Fibroblast of lung (primary cell): ENCODE measurements around the gene HAUS3. TPM values are rescaled to one million over a fixed set of nuclear protein-coding genes. Genes with fewer than 3 reads are reported as not detected.
A peak's percentile ranks its signal among the peaks of the same experiment; 100 is the strongest.

Experiments used
- DNase-seq, 2 donors: peaks; one replicate each; pipeline versions ENCODE4 v3.0.0 to v3.0.0-alpha.2; 2010; ENCODE audit warnings: low read depth in 2 of 2
- H2AFZ ChIP-seq: 2 replicates; pipeline ENCODE4 v1.5.1; 2012; ENCODE audit warnings: low read length, control low read depth, inconsistent platforms
- H3K27ac ChIP-seq: 2 replicates; pipeline ENCODE4 v1.5.1; 2011; ENCODE audit warnings: low read length, control low read depth; ENCODE audit not compliant: insufficient read depth
- H3K27me3 ChIP-seq: 2 replicates; pipeline ENCODE4 v1.5.1; 2011; ENCODE audit warnings: mild to moderate bottlenecking, low read length; ENCODE audit not compliant: control insufficient read depth, insufficient read depth
- H3K36me3 ChIP-seq: 2 replicates; pipeline ENCODE4 v1.5.1; 2011; ENCODE audit warnings: low read length; ENCODE audit not compliant: control insufficient read depth, insufficient read depth
- H3K4me1 ChIP-seq: 2 replicates; pipeline ENCODE4 v1.5.1; 2011; ENCODE audit warnings: low read length; ENCODE audit not compliant: control insufficient read depth, insufficient read depth; ENCODE audit errors: extremely low read depth
- H3K4me2 ChIP-seq: 2 replicates; pipeline ENCODE4 v1.5.1; 2011; ENCODE audit warnings: low read length, control low read depth; ENCODE audit not compliant: insufficient read depth; ENCODE audit errors: extremely low read depth
- H3K4me3 ChIP-seq, 4 experiments: fragments of 200-600 bp in 1 of 4; sonication (generic) in 1 of 4; replicated peaks in 1 of 4; 2 replicates each; pipeline ENCODE4 v1.5.1; 2011 to 2016; ENCODE audit warnings: low read length in 4 of 4, low read depth in 3 of 4, mild to moderate bottlenecking in 3 of 4, control low read depth in 2 of 4, inconsistent platforms in 1 of 4, mixed read lengths in 1 of 4; ENCODE audit not compliant: insufficient read depth in 1 of 4; ENCODE audit errors: control extremely low read depth in 1 of 4
- H3K79me2 ChIP-seq: 2 replicates; pipeline ENCODE4 v1.5.1; 2012; ENCODE audit warnings: mild to moderate bottlenecking, low read length, inconsistent platforms; ENCODE audit not compliant: control insufficient read depth, insufficient read depth
- H3K9ac ChIP-seq: 2 replicates; pipeline ENCODE4 v1.5.1; 2011; ENCODE audit warnings: mild to moderate bottlenecking, low read length, control low read depth; ENCODE audit not compliant: insufficient read depth
- H3K9me3 ChIP-seq: 2 replicates; pipeline ENCODE4 v1.5.1; 2012; ENCODE audit warnings: low read depth, low read length; ENCODE audit not compliant: control insufficient read depth, insufficient read depth
- H4K20me1 ChIP-seq: 2 replicates; pipeline ENCODE4 v1.5.1; 2011; ENCODE audit warnings: low read length; ENCODE audit not compliant: control insufficient read depth, insufficient read depth; ENCODE audit errors: extremely low read depth
- EZH2 ChIP-seq: IDR thresholded peaks from 2 replicates; pipeline ENCODE4 v1.5.1; 2012; ENCODE audit warnings: low read length, control low read depth, mild to moderate bottlenecking; ENCODE audit errors: missing control alignments
- polyA plus RNA-seq, 2 donors: library from polyadenylated mRNA; depleted of rRNA in 1 of 2; stranded (reverse) in 1 of 2; unstranded in 1 of 2; fragments of >200 nt; gene quantifications; 2 replicates each; pipeline ENCODE4 v1.2.1, GENCODE V29; 2011 to 2012; ENCODE audit warnings: missing spikeins in 1 of 2
- total RNA-seq: library from RNA; depleted of rRNA; stranded (reverse); fragments of >200 nt; gene quantifications from 2 replicates; pipeline ENCODE4 v1.2.1, GENCODE V29; 2014
- TF ChIP-seq, protein P1 (sequence below), 2 donors: IDR thresholded peaks in 1 of 2; conservative IDR thresholded peaks in 1 of 2; 1 replicate in 1 of 2; 2 replicates in 1 of 2; pipeline ENCODE4 v1.5.1; 2011 to 2012; ENCODE audit warnings: low read length in 2 of 2, control low read depth in 1 of 2, inconsistent platforms in 1 of 2, low read depth in 1 of 2, mild to moderate bottlenecking in 1 of 2

HAUS3 gene
- total and polyA plus RNA-seq, 2 donors (not counting 1 experiment from before 2014, with no cell fraction given), result 5.3 TPM

DNA sequence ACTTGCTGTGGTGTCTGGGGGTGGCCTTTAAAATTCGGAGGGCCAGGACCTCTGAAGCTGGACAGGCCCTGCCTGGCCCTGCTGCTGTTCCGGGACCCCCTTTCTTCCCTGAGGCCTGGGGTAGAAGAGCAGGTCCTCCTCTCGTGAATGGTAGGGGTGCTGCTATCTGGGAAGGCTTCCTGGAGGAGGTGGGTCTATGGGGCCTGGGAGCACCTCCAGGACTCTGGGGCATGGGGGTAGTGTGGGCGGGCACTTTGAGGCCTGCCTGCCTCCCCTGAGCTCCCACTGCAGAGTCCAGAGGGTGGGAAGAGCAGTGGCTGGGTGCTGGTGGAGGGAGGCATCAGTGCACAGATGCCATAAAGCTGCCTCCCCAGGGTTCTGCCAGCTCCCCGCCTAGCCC is 24.9 kb upstream of the HAUS3 start:
- Histone ChIP-seq H3K4me1 (peaks cover 8% of the 10 kb centered on the region), H4K20me1 (no peaks in the 10 kb centered on the region), H3K4me2 (no peak overlapping the region), H2AFZ (no peak overlapping the region), H3K4me3 (no peak overlapping the region), H3K27ac (no peak overlapping the region), H3K9ac (no peak overlapping the region), H3K27me3 (no peaks in the 10 kb centered on the region), H3K36me3 (no peaks in the 10 kb centered on the region), H3K9me3 (no peaks in the 10 kb centered on the region), H3K79me2 (no peaks in the 10 kb centered on the region)
- TF ChIP-seq EZH2, result no peak
- TF ChIP-seq, protein P1, sequence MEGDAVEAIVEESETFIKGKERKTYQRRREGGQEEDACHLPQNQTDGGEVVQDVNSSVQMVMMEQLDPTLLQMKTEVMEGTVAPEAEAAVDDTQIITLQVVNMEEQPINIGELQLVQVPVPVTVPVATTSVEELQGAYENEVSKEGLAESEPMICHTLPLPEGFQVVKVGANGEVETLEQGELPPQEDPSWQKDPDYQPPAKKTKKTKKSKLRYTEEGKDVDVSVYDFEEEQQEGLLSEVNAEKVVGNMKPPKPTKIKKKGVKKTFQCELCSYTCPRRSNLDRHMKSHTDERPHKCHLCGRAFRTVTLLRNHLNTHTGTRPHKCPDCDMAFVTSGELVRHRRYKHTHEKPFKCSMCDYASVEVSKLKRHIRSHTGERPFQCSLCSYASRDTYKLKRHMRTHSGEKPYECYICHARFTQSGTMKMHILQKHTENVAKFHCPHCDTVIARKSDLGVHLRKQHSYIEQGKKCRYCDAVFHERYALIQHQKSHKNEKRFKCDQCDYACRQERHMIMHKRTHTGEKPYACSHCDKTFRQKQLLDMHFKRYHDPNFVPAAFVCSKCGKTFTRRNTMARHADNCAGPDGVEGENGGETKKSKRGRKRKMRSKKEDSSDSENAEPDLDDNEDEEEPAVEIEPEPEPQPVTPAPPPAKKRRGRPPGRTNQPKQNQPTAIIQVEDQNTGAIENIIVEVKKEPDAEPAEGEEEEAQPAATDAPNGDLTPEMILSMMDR (conservative IDR thresholded peaks at IDR 0.05 in 1 of 2, IDR thresholded peaks at IDR 0.05 in 1 of 2; ENCODE audit: low read depth in 1 of 2, low read length in 2 of 2), result no peak
- DNase-seq, result no peak

DNA sequence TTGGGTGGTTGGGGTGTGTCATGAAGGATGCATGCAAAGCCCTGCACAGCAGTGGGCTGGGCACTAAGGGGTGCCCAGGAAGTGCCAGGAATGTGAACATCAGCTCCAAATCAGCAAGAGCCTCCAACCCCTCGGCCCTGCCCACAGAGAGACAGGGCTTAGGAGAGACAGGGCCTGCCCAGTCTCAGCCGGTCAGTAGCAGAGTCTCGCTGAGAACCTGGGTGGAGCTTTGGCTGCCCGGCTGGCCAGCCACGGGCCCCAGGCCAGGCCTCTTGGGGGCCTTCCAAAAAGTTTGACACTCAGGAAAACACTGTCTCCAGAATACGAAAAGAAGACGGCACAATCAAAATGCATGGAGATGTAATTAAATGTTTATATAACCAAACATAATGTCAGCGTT is 24.3 kb upstream of the HAUS3 start:
- Histone ChIP-seq H3K79me2 (no peaks in the 10 kb centered on the region), H3K4me3 (no peak overlapping the region), H3K9ac (no peak overlapping the region), H3K27me3 (no peaks in the 10 kb centered on the region), H4K20me1 (no peaks in the 10 kb centered on the region), H2AFZ (no peak overlapping the region), H3K4me2 (peak overlapping the region; percentile 23), H3K4me1 (peaks cover 8% of the 10 kb centered on the region), H3K9me3 (no peaks in the 10 kb centered on the region), H3K36me3 (no peaks in the 10 kb centered on the region), H3K27ac (peak overlapping the region; percentile 16)
- TF ChIP-seq, protein P1 (conservative IDR thresholded peaks at IDR 0.05 in 1 of 2, IDR thresholded peaks at IDR 0.05 in 1 of 2; ENCODE audit: low read depth in 1 of 2, low read length in 2 of 2), result no peak
- TF ChIP-seq EZH2, result no peak
- peak; percentile 40 to 54 for DNase-seq

DNA sequence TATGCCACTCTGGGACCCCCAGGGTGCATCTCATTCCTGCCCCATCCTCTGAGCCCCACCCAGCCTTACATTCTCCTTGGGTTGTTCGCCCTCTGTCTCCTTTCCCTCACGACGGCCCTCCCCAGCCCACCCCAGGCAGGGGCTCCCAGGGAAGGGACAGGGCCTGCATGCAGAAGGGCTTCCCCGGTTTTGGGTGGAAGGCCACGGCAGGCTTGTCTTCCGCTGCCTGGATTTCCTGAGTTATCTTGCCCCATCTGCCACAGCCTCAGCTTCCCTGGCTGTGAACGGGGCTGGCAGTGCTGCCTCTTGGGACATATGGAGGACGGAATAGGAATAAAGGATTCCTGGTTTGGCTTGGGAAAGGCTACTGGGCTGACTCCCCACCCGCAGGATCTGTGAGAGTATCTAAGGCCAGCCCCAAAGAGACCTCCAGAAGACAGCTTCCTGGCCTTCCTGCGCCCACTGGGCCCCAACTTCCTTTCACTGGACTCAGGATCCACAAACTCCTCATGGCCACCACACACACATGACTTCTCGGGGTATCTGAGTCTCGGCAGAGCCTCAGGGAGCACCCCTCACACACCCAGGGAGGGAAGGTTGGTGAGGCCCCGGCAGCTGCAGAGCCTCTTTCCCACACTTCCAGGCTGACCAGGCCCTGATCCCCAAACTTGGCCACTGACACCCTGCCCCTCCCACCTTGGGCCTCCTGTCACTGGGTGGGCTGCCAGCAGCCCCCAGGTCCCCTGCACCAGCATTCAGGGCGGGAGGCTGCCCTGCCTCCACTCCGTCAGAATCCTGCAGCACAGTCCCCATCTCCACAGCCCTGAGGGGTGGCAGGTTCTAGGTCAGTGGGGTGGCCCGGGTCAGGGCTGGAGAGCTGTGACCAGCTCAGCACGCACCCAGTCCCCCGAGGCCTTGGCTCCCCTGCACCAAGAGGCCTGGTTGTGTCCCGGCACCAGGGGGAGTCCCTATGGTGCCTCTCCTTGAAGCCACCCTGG is 23.5 kb upstream of the HAUS3 start:
- no peak for DNase-seq
- Histone ChIP-seq H2AFZ (no peak overlapping the region), H3K4me1 (peaks cover 8% of the 10 kb centered on the region), H3K9ac (no peak overlapping the region), H3K4me2 (peak overlapping the region; percentile 23), H3K79me2 (peaks cover 4% of the 10 kb centered on the region), H3K36me3 (no peaks in the 10 kb centered on the region), H3K4me3 (no peak overlapping the region), H3K9me3 (no peaks in the 10 kb centered on the region), H3K27me3 (no peaks in the 10 kb centered on the region), H4K20me1 (no peaks in the 10 kb centered on the region), H3K27ac (peak overlapping the region; percentile 16)
- TF ChIP-seq, protein P1 (conservative IDR thresholded peaks at IDR 0.05 in 1 of 2, IDR thresholded peaks at IDR 0.05 in 1 of 2; ENCODE audit: low read depth in 1 of 2, low read length in 2 of 2), result no peak
- TF ChIP-seq EZH2, result no peak
